GM23248 (cell line): ENCODE measurements around the gene MOV10L1.

ENCODE experiments used
- EZH2 ChIP-seq: fragments of 200-600 bp; sonication (generic); IDR thresholded peaks from 2 replicates; pipeline ENCODE4 v1.6.1; 2018; ENCODE audit warnings: antibody characterized with exemption, mild to moderate bottlenecking; ENCODE audit not compliant: insufficient read depth, poor library complexity, severe bottlenecking
- EZH2phosphoT487 ChIP-seq: fragments of 200-600 bp; sonication (generic); IDR thresholded peaks from 2 replicates; pipeline ENCODE4 v1.6.1; 2018; ENCODE audit warnings: antibody characterized with exemption, moderate library complexity, mild to moderate bottlenecking, low read depth; ENCODE audit not compliant: insufficient read depth

DNA sequence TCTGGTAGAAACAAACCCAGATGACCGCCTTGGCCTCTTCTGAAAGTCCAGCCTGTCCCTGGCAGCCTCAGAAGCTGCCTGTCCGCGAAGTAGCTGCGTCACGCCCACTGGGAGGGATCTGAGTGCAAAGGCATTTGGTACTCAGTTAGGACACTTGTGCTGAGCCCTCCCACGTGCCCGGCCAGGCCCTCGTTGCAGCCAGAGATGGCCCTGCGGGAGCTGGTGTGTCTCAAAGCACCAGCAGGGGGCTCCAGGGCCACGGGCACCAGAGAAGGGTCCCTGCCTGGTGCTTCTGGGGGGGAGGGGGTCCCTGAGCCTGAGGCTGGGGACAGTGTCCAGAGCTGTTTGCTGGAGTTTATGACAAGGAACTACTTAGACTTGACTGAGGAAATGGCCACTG, 116.8 kb downstream of the MOV10L1 start:
- TF ChIP-seq EZH2 (no peak), EZH2phosphoT487 (no peak)
